NCI-H774 (cell line): ENCODE measurements around the gene ETFBKMT.
"Not testable (repeated sequence)": the region's sequence is repeated elsewhere in the genome, so short reads cannot be mapped to it uniquely, and the experiment has no call there.

Experiments
- DNase-seq: peaks from one replicate; lab custom pipeline; 2025; lab: John Stamatoyannopoulos, UW

The ETFBKMT gene

DNA sequence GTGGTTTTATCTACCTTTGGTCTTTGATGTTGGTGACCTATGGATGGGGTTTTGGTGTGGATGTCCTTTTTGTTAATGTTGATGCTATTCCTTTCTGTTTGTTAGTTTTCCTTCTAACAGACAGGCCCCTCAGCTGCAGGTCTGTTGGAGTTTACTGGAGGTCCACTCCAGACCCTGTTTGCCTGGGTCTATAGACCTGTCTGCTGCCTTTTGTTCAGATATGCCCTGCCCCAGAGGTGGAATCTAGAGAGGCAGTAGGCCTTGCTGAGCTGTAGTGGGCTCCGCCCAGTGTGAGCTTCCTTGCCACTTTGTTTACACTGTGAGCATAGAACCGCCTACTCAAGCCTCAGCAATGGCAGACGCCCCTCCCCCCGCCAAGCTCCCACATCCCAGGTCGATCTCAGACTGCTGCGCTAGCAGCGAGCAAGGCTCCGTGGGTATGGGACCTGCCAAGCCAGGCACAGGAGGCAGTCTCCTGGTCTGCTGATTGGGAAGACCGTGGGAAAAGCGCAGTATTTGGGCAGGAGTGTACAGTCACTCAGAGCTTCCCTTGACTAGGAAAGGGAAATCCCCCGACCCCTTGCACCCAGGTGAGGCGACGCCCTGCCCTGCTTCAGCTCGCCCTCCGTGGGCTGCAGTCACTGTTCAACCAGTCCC is 59.2 kb downstream of the ETFBKMT start:
- not testable (repeated sequence) for DNase-seq

DNA sequence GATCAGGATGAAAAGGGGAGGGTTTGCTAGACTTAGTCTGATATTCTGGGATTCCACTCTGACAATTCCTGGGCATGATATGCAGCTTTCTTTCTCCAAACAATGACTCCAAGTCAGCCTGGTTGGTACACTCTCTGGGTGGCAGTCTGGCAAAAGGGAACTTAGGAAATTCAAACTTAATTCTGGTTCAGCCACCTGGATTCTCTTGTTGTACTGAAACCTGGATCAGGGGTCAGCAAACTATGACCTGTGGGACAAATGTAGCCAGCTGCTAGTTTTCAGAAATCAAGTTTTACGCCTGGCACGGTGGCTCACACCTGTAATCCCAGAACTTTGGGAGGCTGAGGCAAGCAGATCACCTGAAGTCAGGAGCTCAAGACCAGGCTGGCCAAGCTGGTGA is 63.1 kb downstream of the ETFBKMT start:
- no peak for DNase-seq
